OCI-LY7 (cell line): ENCODE data around the gene SH3RF3. TPM values are rescaled to one million over a fixed set of nuclear protein-coding genes. Genes with fewer than 3 reads are reported as not detected.

Experiments used
- BruUV-seq: library from RNA; stranded (reverse); fragments of 400-500 nt; replicated peaks from 2 replicates; lab custom pipeline; 2021; lab: Mats Ljungman, UMichigan
- CTCF ChIA-PET: fragments of 300-600 bp; sonication (Branson Sonifier 250); formaldehyde crosslinking; loops from one replicate; lab custom pipeline; 2022; ENCODE audit warnings: antibody characterized with exemption; ENCODE audit not compliant: unreplicated experiment; lab: Charles Lee
- POLR2A ChIA-PET: fragments of 300-600 bp; sonication (Branson Sonifier 250); formaldehyde crosslinking; loops from one replicate; lab custom pipeline; 2022; ENCODE audit warnings: antibody characterized with exemption; lab: Charles Lee
- DNase-seq: peaks from one replicate; pipeline ENCODE4 v3.0.0-alpha.2; 2015; ENCODE audit warnings: low spot score
- H2AFZ ChIP-seq: fragments of 200-600 bp; sonication (generic), shearing (Covaris generic); 2 replicates; pipeline ENCODE4 v1.6.1; 2014; ENCODE audit warnings: mild to moderate bottlenecking, antibody characterized with exemption, low read length, moderate library complexity
- H3K27ac ChIP-seq: fragments of 200-600 bp; sonication (generic); 2 replicates; pipeline ENCODE4 v1.5.1; 2014; ENCODE audit warnings: mixed run types, low read depth, mild to moderate bottlenecking, moderate library complexity, low read length, inconsistent platforms; ENCODE audit not compliant: poor library complexity, severe bottlenecking
- H3K36me3 ChIP-seq: fragments of 200-600 bp; sonication (generic); 2 replicates; pipeline ENCODE4 v1.6.1; 2014; ENCODE audit warnings: mild to moderate bottlenecking, antibody characterized with exemption, low read length, moderate library complexity, mixed read lengths; ENCODE audit not compliant: insufficient read depth
- H3K4me1 ChIP-seq: fragments of 200-600 bp; sonication (generic); 2 replicates; pipeline ENCODE4 v1.5.1; 2014; ENCODE audit warnings: mild to moderate bottlenecking, low read length; ENCODE audit not compliant: insufficient read depth, poor library complexity, severe bottlenecking
- H3K4me2 ChIP-seq: fragments of 200-600 bp; sonication (generic); 2 replicates; pipeline ENCODE4 v1.6.1; 2014; ENCODE audit warnings: mild to moderate bottlenecking, low read length
- H3K4me3 ChIP-seq: fragments of 200-600 bp; sonication (generic); 2 replicates; pipeline ENCODE4 v1.5.1; 2014; ENCODE audit warnings: mild to moderate bottlenecking, low read depth, low read length; ENCODE audit not compliant: poor library complexity, severe bottlenecking
- H3K79me2 ChIP-seq: fragments of 200-600 bp; sonication (generic); 2 replicates; pipeline ENCODE4 v1.6.1; 2016; ENCODE audit warnings: low read depth, mild to moderate bottlenecking, low read length, moderate library complexity, mixed read lengths; ENCODE audit not compliant: insufficient read depth
- H3K9me2 ChIP-seq: fragments of 200-600 bp; sonication (generic); 2 replicates; pipeline ENCODE4 v1.6.1; 2016; ENCODE audit warnings: mild to moderate bottlenecking, low read length, mixed read lengths; ENCODE audit not compliant: insufficient read depth
- H3K9me3 ChIP-seq: fragments of 200-600 bp; sonication (generic); 2 replicates; pipeline ENCODE4 v1.6.1; 2014; ENCODE audit warnings: mild to moderate bottlenecking, mixed run types, low read length, mixed read lengths
- H4K20me1 ChIP-seq: fragments of 200-600 bp; sonication (generic); 2 replicates; pipeline ENCODE4 v1.6.1; 2014; ENCODE audit warnings: mild to moderate bottlenecking, antibody characterized with exemption, low read length, moderate library complexity, mixed read lengths; ENCODE audit not compliant: insufficient read depth
- CTCF ChIP-seq: fragments of 200-600 bp; sonication (generic); conservative IDR thresholded peaks from 2 replicates; pipeline ENCODE4 v1.5.1; 2014; ENCODE audit warnings: mild to moderate bottlenecking, antibody characterized with exemption, low read length, moderate library complexity, mixed read lengths
- EZH2phosphoT487 ChIP-seq: fragments of 200-600 bp; sonication (generic); IDR thresholded peaks from 2 replicates; pipeline ENCODE4 v1.6.1; 2018; ENCODE audit warnings: low read depth, borderline replicate concordance, mild to moderate bottlenecking, mixed run types, antibody characterized with exemption, low read length, moderate library complexity, mixed read lengths
- intact Hi-C: fragments of 100-400 bp; cut with micrococcal nuclease; formaldehyde crosslinking; loops from one replicate; pipeline ENCODE4 v1.10.0; 2022; ENCODE audit not compliant: unreplicated experiment
- total RNA-seq, 2 experiments: library from RNA; depleted of rRNA in 1 of 2; stranded (reverse); fragments of >200 nt in 1 of 2; shearing (Covaris generic) in 1 of 2; gene quantifications; 2 replicates each; pipeline ENCODE4 v1.2.3, GENCODE V29; 2014 to 2022

SH3RF3 gene
- total RNA-seq, 2 experiments from 2014 or later: not detected

- intact Hi-C loops: no loop called here
- no TSS peak for BruUV-seq
- H3K36me3 ChIP-seq: no peaks in the 10 kb centered on the region
- no peak overlapping the region for H3K4me3 ChIP-seq
- H3K79me2 ChIP-seq: no peaks in the 10 kb centered on the region
- H3K4me2 ChIP-seq: no peak overlapping the region
- H3K9me3 ChIP-seq: no peaks in the 10 kb centered on the region
- no peaks in the 10 kb centered on the region for H4K20me1 ChIP-seq
- H3K4me1 ChIP-seq: no peaks in the 10 kb centered on the region
- POLR2A ChIA-PET: interaction anchor here (0.7 kb wide), 1 partner anchor 23 kb away, joined by 3 read pairs; no protein-coding TSS in a partner anchor
- no peak overlapping the region for H3K27ac ChIP-seq
- no peak for DNase-seq
- no peaks in the 10 kb centered on the region for H3K9me2 ChIP-seq
- CTCF ChIA-PET: interaction anchor here (0.6 kb wide), 1 partner anchor 19 kb away, joined by 3 read pairs; no protein-coding TSS in a partner anchor
- no peak for TF ChIP-seq EZH2phosphoT487
- TF ChIP-seq CTCF: no peak
- no peak overlapping the region for H2AFZ ChIP-seq
Measured at GRCh38 chr2:109466674-109467575, 337.9 kb downstream of the SH3RF3 start.

- Histone ChIP-seq H3K9me2 (no peaks in the 10 kb centered on the region), H3K36me3 (no peaks in the 10 kb centered on the region), H3K9me3 (no peaks in the 10 kb centered on the region), H2AFZ (no peak overlapping the region), H3K4me3 (no peak overlapping the region), H3K4me1 (no peaks in the 10 kb centered on the region), H3K4me2 (no peak overlapping the region), H4K20me1 (no peaks in the 10 kb centered on the region), H3K27ac (no peak overlapping the region), H3K79me2 (no peaks in the 10 kb centered on the region)
- ChIA-PET POLR2A (interaction anchor here (0.7 kb wide), 1 partner anchor 22 kb away, joined by 3 read pairs; no protein-coding TSS in a partner anchor), CTCF (interaction anchor here (0.6 kb wide), 1 partner anchor 20 kb away, joined by 3 read pairs; no protein-coding TSS in a partner anchor)
- intact Hi-C loops: no loop called here
- no peak for DNase-seq
- TF ChIP-seq CTCF: no peak
- no peak for TF ChIP-seq EZH2phosphoT487
- BruUV-seq: no TSS peak
Measured at GRCh38 chr2:109467701-109468100, 338.7 kb downstream of the SH3RF3 start.
